ENCODE data around the gene BOLA2B.
"Not testable (repeated sequence)": the region's sequence is repeated elsewhere in the genome, so short reads cannot be mapped to it uniquely, and the experiment has no call there.

BOLA2B gene

GRCh38 chr16:30183233-30184095, 10.0 kb downstream of the BOLA2B start, which contains the start of gene CORO1A:
TSS of gene CORO1A (plus strand) at chr16:30183602. CDS start at chr16:30185210, 1,608 bp downstream.
- peak within 1 kb of the TSS; percentile 58 for H3K4me3 ChIP-seq (ENCODE audit: low read depth, low read length)
- no peak for TF ChIP-seq CTCF (IDR thresholded peaks at IDR 0.05; ENCODE audit: low read depth, low read length)

GRCh38 chr16:30180741-30181140, 12.7 kb downstream of the BOLA2B start:
- no peak overlapping the region for H3K4me3 ChIP-seq (ENCODE audit: low read depth, low read length)

GRCh38 chr16:30179931-30180330, 13.5 kb downstream of the BOLA2B start:
- no peak for TF ChIP-seq CTCF (IDR thresholded peaks at IDR 0.05; ENCODE audit: low read depth, low read length)

More at GRCh38 chr16:30180741-30181140, 12.7 kb downstream of the BOLA2B start:
- TF ChIP-seq CTCF (IDR thresholded peaks at IDR 0.05; ENCODE audit: low read depth, low read length) = no peak

GRCh38 chr16:30179195-30179594, 14.3 kb downstream of the BOLA2B start:
- H3K4me3 ChIP-seq (ENCODE audit: low read depth, low read length) = no peak overlapping the region
- TF ChIP-seq CTCF (IDR thresholded peaks at IDR 0.05; ENCODE audit: low read depth, low read length) = no peak

More at GRCh38 chr16:30179931-30180330, 13.5 kb downstream of the BOLA2B start:
- H3K4me3 ChIP-seq (ENCODE audit: low read depth, low read length) = no peak overlapping the region

GRCh38 chr16:30176876-30177275, 16.6 kb downstream of the BOLA2B start:
- not testable (repeated sequence) for H3K4me3 ChIP-seq (ENCODE audit: low read depth, low read length)

- no peak overlapping the region for H3K4me3 ChIP-seq (ENCODE audit: low read depth, low read length)
- TF ChIP-seq CTCF (IDR thresholded peaks at IDR 0.05; ENCODE audit: low read depth, low read length) = no peak
Observed at GRCh38 chr16:30173054-30173453, 20.4 kb downstream of the BOLA2B start.

GRCh38 chr16:30170145-30170544, 23.3 kb downstream of the BOLA2B start:
- H3K4me3 ChIP-seq (ENCODE audit: low read depth, low read length) = not testable (repeated sequence)

GRCh38 chr16:30169416-30169815, 24.1 kb downstream of the BOLA2B start:
- not testable (repeated sequence) for H3K4me3 ChIP-seq (ENCODE audit: low read depth, low read length)

- H3K4me3 ChIP-seq (ENCODE audit: low read depth, low read length) = not testable (repeated sequence)
Observed at GRCh38 chr16:30168746-30169145, 24.7 kb downstream of the BOLA2B start.
